ENCODE results near the gene B3GAT3. TPM values are rescaled to one million over a fixed set of nuclear protein-coding genes. Genes with fewer than 3 reads are reported as not detected.

Gene B3GAT3
- polyA plus RNA-seq, 1 donor from 2014 or later: 102 TPM

- H3K9me3 ChIP-seq (ENCODE audit: low read length): no peaks in the 10 kb centered on the region
- H3K27me3 ChIP-seq (ENCODE audit: insufficient read depth, low read depth, low read length): no peaks in the 10 kb centered on the region
- no peak overlapping the region for H3K27ac ChIP-seq (ENCODE audit: low read length)
- no peaks in the 10 kb centered on the region for H3F3A ChIP-seq (ENCODE audit: insufficient read depth, low read length, poor library complexity, severe bottlenecking)
- no peak overlapping the region for H3K4me2 ChIP-seq (ENCODE audit: low read length)
- no peak overlapping the region for H3K4me3 ChIP-seq (ENCODE audit: low read length)
- no peak overlapping the region for H3K9ac ChIP-seq (ENCODE audit: low read length)
- no peaks in the 10 kb centered on the region for H3K36me3 ChIP-seq (ENCODE audit: insufficient read depth, low read length)
- no peaks in the 10 kb centered on the region for H3K9me2 ChIP-seq (ENCODE audit: insufficient read depth, low read length)
- H3K79me2 ChIP-seq (replicated peaks; ENCODE audit: insufficient read depth, low read length): peaks cover 10% of the 10 kb centered on the region
- TF ChIP-seq POLR2AphosphoS5 (IDR thresholded peaks at IDR 0.05): no peak
- no peak for TF ChIP-seq RAD21 (conservative IDR thresholded peaks at IDR 0.05)
- TF ChIP-seq MXI1 (conservative IDR thresholded peaks at IDR 0.05; ENCODE audit: poor library complexity, severe bottlenecking): no peak
- TF ChIP-seq TAF1 (IDR thresholded peaks at IDR 0.05; ENCODE audit: low read depth): no peak
- TF ChIP-seq EZH2 (IDR thresholded peaks at IDR 0.05; ENCODE audit: borderline replicate concordance, insufficient read depth, low read length, poor library complexity, severe bottlenecking): no peak
- no peak for TF ChIP-seq EP300 (conservative IDR thresholded peaks at IDR 0.05; ENCODE audit: poor library complexity, severe bottlenecking)
- TF ChIP-seq, protein P1, sequence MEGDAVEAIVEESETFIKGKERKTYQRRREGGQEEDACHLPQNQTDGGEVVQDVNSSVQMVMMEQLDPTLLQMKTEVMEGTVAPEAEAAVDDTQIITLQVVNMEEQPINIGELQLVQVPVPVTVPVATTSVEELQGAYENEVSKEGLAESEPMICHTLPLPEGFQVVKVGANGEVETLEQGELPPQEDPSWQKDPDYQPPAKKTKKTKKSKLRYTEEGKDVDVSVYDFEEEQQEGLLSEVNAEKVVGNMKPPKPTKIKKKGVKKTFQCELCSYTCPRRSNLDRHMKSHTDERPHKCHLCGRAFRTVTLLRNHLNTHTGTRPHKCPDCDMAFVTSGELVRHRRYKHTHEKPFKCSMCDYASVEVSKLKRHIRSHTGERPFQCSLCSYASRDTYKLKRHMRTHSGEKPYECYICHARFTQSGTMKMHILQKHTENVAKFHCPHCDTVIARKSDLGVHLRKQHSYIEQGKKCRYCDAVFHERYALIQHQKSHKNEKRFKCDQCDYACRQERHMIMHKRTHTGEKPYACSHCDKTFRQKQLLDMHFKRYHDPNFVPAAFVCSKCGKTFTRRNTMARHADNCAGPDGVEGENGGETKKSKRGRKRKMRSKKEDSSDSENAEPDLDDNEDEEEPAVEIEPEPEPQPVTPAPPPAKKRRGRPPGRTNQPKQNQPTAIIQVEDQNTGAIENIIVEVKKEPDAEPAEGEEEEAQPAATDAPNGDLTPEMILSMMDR (IDR thresholded peaks at IDR 0.05; ENCODE audit: poor library complexity, severe bottlenecking): no peak
- TF ChIP-seq, protein P2, sequence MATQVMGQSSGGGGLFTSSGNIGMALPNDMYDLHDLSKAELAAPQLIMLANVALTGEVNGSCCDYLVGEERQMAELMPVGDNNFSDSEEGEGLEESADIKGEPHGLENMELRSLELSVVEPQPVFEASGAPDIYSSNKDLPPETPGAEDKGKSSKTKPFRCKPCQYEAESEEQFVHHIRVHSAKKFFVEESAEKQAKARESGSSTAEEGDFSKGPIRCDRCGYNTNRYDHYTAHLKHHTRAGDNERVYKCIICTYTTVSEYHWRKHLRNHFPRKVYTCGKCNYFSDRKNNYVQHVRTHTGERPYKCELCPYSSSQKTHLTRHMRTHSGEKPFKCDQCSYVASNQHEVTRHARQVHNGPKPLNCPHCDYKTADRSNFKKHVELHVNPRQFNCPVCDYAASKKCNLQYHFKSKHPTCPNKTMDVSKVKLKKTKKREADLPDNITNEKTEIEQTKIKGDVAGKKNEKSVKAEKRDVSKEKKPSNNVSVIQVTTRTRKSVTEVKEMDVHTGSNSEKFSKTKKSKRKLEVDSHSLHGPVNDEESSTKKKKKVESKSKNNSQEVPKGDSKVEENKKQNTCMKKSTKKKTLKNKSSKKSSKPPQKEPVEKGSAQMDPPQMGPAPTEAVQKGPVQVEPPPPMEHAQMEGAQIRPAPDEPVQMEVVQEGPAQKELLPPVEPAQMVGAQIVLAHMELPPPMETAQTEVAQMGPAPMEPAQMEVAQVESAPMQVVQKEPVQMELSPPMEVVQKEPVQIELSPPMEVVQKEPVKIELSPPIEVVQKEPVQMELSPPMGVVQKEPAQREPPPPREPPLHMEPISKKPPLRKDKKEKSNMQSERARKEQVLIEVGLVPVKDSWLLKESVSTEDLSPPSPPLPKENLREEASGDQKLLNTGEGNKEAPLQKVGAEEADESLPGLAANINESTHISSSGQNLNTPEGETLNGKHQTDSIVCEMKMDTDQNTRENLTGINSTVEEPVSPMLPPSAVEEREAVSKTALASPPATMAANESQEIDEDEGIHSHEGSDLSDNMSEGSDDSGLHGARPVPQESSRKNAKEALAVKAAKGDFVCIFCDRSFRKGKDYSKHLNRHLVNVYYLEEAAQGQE (IDR thresholded peaks at IDR 0.05; ENCODE audit: borderline replicate concordance): no peak
- TF ChIP-seq SMC3 (conservative IDR thresholded peaks at IDR 0.05; ENCODE audit: poor library complexity): no peak
- H2AFZ ChIP-seq (ENCODE audit: low read depth, low read length): no peak overlapping the region
- H4K20me1 ChIP-seq (ENCODE audit: insufficient read depth): no peaks in the 10 kb centered on the region
Observed at GRCh38 chr11:62669420-62670161, 47.8 kb upstream of the B3GAT3 start.

- Histone ChIP-seq H4K20me1 (ENCODE audit: insufficient read depth) (no peaks in the 10 kb centered on the region), H3K9me3 (ENCODE audit: low read length) (no peaks in the 10 kb centered on the region), H3K27me3 (ENCODE audit: insufficient read depth, low read depth, low read length) (no peaks in the 10 kb centered on the region), H3K36me3 (ENCODE audit: insufficient read depth, low read length) (no peaks in the 10 kb centered on the region), H3K4me3 (ENCODE audit: low read length) (no peak overlapping the region), H3K9ac (ENCODE audit: low read length) (no peak overlapping the region), H3F3A (ENCODE audit: insufficient read depth, low read length, poor library complexity, severe bottlenecking) (no peaks in the 10 kb centered on the region), H3K79me2 (replicated peaks; ENCODE audit: insufficient read depth, low read length) (peaks cover 10% of the 10 kb centered on the region), H3K27ac (ENCODE audit: low read length) (no peak overlapping the region), H3K4me2 (ENCODE audit: low read length) (no peak overlapping the region), H2AFZ (ENCODE audit: low read depth, low read length) (no peak overlapping the region), H3K9me2 (ENCODE audit: insufficient read depth, low read length) (no peaks in the 10 kb centered on the region)
- TF ChIP-seq RAD21 (conservative IDR thresholded peaks at IDR 0.05) (no peak), MXI1 (conservative IDR thresholded peaks at IDR 0.05; ENCODE audit: poor library complexity, severe bottlenecking) (no peak), POLR2AphosphoS5 (IDR thresholded peaks at IDR 0.05) (no peak), EZH2 (IDR thresholded peaks at IDR 0.05; ENCODE audit: borderline replicate concordance, insufficient read depth, low read length, poor library complexity, severe bottlenecking) (no peak), TAF1 (IDR thresholded peaks at IDR 0.05; ENCODE audit: low read depth) (no peak), SMC3 (conservative IDR thresholded peaks at IDR 0.05; ENCODE audit: poor library complexity) (no peak), EP300 (conservative IDR thresholded peaks at IDR 0.05; ENCODE audit: poor library complexity, severe bottlenecking) (no peak)
- TF ChIP-seq, protein P1 (IDR thresholded peaks at IDR 0.05; ENCODE audit: poor library complexity, severe bottlenecking): no peak
- TF ChIP-seq, protein P2 (IDR thresholded peaks at IDR 0.05; ENCODE audit: borderline replicate concordance): no peak
Observed at GRCh38 chr11:62667460-62667859, 45.7 kb upstream of the B3GAT3 start.
